ENCODE measurements around the gene SUSD6.

- no peak for TF ChIP-seq POLR2A (IDR thresholded peaks at IDR 0.05)
- no peak for TF ChIP-seq CTCF (IDR thresholded peaks at IDR 0.05)
Measured at GRCh38 chr14:69676723-69677122, 65.3 kb downstream of the SUSD6 start.
